Kasumi-1 (cell line): ENCODE measurements around the gene OTOGL.
"Not testable (repeated sequence)": the region's sequence is repeated elsewhere in the genome, so short reads cannot be mapped to it uniquely, and the experiment has no call there.

Experiments used
- DNase-seq, 2 experiments: peaks; one replicate each; lab custom pipeline; 2025; lab: John Stamatoyannopoulos, UW

OTOGL gene

GRCh38 chr12:80227904-80228303 lies 128.6 kb downstream of the OTOGL start:
- not testable (repeated sequence) for DNase-seq

- DNase-seq: peak; percentile 46 to 63
Measured at GRCh38 chr12:80230068-80230467, 130.7 kb downstream of the OTOGL start.

GRCh38 chr12:80232837-80233236 lies 133.5 kb downstream of the OTOGL start:
- DNase-seq: no peak

- no peak for DNase-seq
Measured at GRCh38 chr12:80233926-80234325, 134.6 kb downstream of the OTOGL start.

GRCh38 chr12:80234667-80235066 lies 135.3 kb downstream of the OTOGL start:
- no peak for DNase-seq

GRCh38 chr12:80235944-80236343 lies 136.6 kb downstream of the OTOGL start:
- no peak for DNase-seq

- DNase-seq: no peak
Measured at GRCh38 chr12:80239867-80240266, 140.5 kb downstream of the OTOGL start.

- no peak for DNase-seq
Measured at GRCh38 chr12:80241576-80242273, 142.4 kb downstream of the OTOGL start.

- DNase-seq: no peak
Measured at GRCh38 chr12:80242321-80242720, 143.0 kb downstream of the OTOGL start.

GRCh38 chr12:80249581-80249980 lies 150.2 kb downstream of the OTOGL start:
- not testable (repeated sequence) for DNase-seq

- no peak for DNase-seq
Measured at GRCh38 chr12:80257920-80258319, 158.6 kb downstream of the OTOGL start.

- DNase-seq: no peak
Measured at GRCh38 chr12:80260269-80260668, 160.9 kb downstream of the OTOGL start.

GRCh38 chr12:80261403-80261802 lies 162.1 kb downstream of the OTOGL start:
- DNase-seq: no peak

- no peak for DNase-seq
Measured at GRCh38 chr12:80262346-80262745, 163.0 kb downstream of the OTOGL start.

- DNase-seq: no peak
Measured at GRCh38 chr12:80262771-80263170, 163.4 kb downstream of the OTOGL start.

- no peak for DNase-seq
Measured at GRCh38 chr12:80264386-80264785, 165.0 kb downstream of the OTOGL start.

GRCh38 chr12:80264891-80265290 lies 165.6 kb downstream of the OTOGL start:
- no peak for DNase-seq

- DNase-seq: no peak
Measured at GRCh38 chr12:80268924-80269749, 169.8 kb downstream of the OTOGL start.

GRCh38 chr12:80269803-80270552 lies 170.6 kb downstream of the OTOGL start:
- DNase-seq: peak; percentile 43 to 54

- DNase-seq: no peak
Measured at GRCh38 chr12:80271780-80272179, 172.4 kb downstream of the OTOGL start.

GRCh38 chr12:80272387-80272915 lies 173.1 kb downstream of the OTOGL start:
- DNase-seq: no peak

GRCh38 chr12:80273144-80273543 lies 173.8 kb downstream of the OTOGL start:
- DNase-seq: no peak
